Measurements from ENCODE around the gene PRPF19.

DNA sequence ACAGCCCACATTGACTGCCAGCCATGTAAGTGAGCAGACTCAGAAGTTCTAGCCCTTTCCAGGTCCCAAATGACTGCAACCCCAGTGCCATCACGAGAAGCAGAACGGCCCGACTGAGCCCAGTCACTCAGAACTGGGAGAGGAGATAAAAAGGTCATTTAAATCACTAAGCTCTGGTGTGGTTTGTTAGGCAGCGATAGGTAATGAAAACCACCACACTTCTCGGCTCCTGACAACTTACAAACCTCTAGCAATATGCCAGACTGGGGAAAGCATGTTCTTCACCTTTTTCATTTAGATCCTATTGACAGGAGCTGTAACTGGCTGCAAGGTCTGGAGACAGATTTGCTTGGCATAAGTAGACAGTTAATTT is 38.9 kb upstream of the PRPF19 start:
- TF ChIP-seq CEBPB (IDR thresholded peaks at IDR 0.05; ENCODE audit: borderline replicate concordance in 1 of 2, low read depth in 2 of 2, low read length in 2 of 2) = no peak
- no peak for TF ChIP-seq GABPA (IDR thresholded peaks at IDR 0.05; ENCODE audit: low read depth)
- TF ChIP-seq TARDBP (IDR thresholded peaks at IDR 0.05; ENCODE audit: borderline replicate concordance) = no peak
- no peak for TF ChIP-seq STAT3 (IDR thresholded peaks at IDR 0.05; ENCODE audit: low read depth, low read length)
- no peak for TF ChIP-seq MXI1 (IDR thresholded peaks at IDR 0.05; ENCODE audit: low read depth, low read length)
- TF ChIP-seq CUX1 (IDR thresholded peaks at IDR 0.05; ENCODE audit: insufficient replicate concordance, low read depth, low read length) = no peak
- no peak for TF ChIP-seq POLR2A (IDR thresholded peaks at IDR 0.05; ENCODE audit: low read depth, low read length)
- TF ChIP-seq, protein P1, sequence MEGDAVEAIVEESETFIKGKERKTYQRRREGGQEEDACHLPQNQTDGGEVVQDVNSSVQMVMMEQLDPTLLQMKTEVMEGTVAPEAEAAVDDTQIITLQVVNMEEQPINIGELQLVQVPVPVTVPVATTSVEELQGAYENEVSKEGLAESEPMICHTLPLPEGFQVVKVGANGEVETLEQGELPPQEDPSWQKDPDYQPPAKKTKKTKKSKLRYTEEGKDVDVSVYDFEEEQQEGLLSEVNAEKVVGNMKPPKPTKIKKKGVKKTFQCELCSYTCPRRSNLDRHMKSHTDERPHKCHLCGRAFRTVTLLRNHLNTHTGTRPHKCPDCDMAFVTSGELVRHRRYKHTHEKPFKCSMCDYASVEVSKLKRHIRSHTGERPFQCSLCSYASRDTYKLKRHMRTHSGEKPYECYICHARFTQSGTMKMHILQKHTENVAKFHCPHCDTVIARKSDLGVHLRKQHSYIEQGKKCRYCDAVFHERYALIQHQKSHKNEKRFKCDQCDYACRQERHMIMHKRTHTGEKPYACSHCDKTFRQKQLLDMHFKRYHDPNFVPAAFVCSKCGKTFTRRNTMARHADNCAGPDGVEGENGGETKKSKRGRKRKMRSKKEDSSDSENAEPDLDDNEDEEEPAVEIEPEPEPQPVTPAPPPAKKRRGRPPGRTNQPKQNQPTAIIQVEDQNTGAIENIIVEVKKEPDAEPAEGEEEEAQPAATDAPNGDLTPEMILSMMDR (IDR thresholded peaks at IDR 0.05 in 2 of 3, conservative IDR thresholded peaks at IDR 0.05 in 1 of 3; ENCODE audit: control insufficient read depth in 2 of 3, extremely low read depth in 1 of 3, insufficient read depth in 1 of 3, low read depth in 3 of 3, low read length in 3 of 3) = no peak
- no peak for TF ChIP-seq E4F1 (IDR thresholded peaks at IDR 0.05; ENCODE audit: borderline replicate concordance, partially characterized antibody)
- TF ChIP-seq, protein P2, sequence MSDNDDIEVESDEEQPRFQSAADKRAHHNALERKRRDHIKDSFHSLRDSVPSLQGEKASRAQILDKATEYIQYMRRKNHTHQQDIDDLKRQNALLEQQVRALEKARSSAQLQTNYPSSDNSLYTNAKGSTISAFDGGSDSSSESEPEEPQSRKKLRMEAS (IDR thresholded peaks at IDR 0.05; ENCODE audit: low read depth, low read length) = no peak
- no peak for TF ChIP-seq HDGF (IDR thresholded peaks at IDR 0.05)

Measured in GM12878 (cell line).